ENCODE results near the gene MRI1.
"Not testable (repeated sequence)": the region's sequence is repeated elsewhere in the genome, so short reads cannot be mapped to it uniquely, and the experiment has no call there.

MRI1 gene

GRCh38 chr19:13764101-13764807, at the start of gene MRI1:
MRI1 (plus strand) TSS chr19:13764522; CDS start chr19:13764589, 67 bp downstream.
- DNase-seq (ENCODE audit: low spot score): peak; percentile 60

GRCh38 chr19:13717194-13717643, 47.1 kb upstream of the MRI1 start:
- DNase-seq (ENCODE audit: low spot score): no peak

GRCh38 chr19:13718733-13719132, 45.6 kb upstream of the MRI1 start:
- DNase-seq (ENCODE audit: low spot score): no peak

GRCh38 chr19:13722146-13722545, 42.2 kb upstream of the MRI1 start:
- DNase-seq (ENCODE audit: low spot score): no peak

GRCh38 chr19:13723206-13723605, 41.1 kb upstream of the MRI1 start:
- DNase-seq (ENCODE audit: low spot score): no peak

GRCh38 chr19:13726323-13726722, 38.0 kb upstream of the MRI1 start:
- DNase-seq (ENCODE audit: low spot score): no peak

- no peak for DNase-seq (ENCODE audit: low spot score)
Measured at GRCh38 chr19:13727798-13728197, 36.5 kb upstream of the MRI1 start.

GRCh38 chr19:13729859-13730258, 34.5 kb upstream of the MRI1 start:
- DNase-seq (ENCODE audit: low spot score): no peak

- DNase-seq (ENCODE audit: low spot score): peak; percentile 93
Measured at GRCh38 chr19:13731147-13731964, 33.0 kb upstream of the MRI1 start.

- DNase-seq (ENCODE audit: low spot score): no peak
Measured at GRCh38 chr19:13732337-13732736, 32.0 kb upstream of the MRI1 start.

GRCh38 chr19:13734751-13735150, 29.6 kb upstream of the MRI1 start:
- no peak for DNase-seq (ENCODE audit: low spot score)

- no peak for DNase-seq (ENCODE audit: low spot score)
Measured at GRCh38 chr19:13738073-13738472, 26.2 kb upstream of the MRI1 start.

GRCh38 chr19:13741893-13742292, 22.4 kb upstream of the MRI1 start:
- DNase-seq (ENCODE audit: low spot score): no peak

GRCh38 chr19:13742756-13743155, 21.6 kb upstream of the MRI1 start:
- no peak for DNase-seq (ENCODE audit: low spot score)

GRCh38 chr19:13744174-13744573, 20.1 kb upstream of the MRI1 start:
- no peak for DNase-seq (ENCODE audit: low spot score)

GRCh38 chr19:13747098-13747453, 17.2 kb upstream of the MRI1 start:
- no peak for DNase-seq (ENCODE audit: low spot score)

- peak; percentile 10 for DNase-seq (ENCODE audit: low spot score)
Measured at GRCh38 chr19:13748169-13748828, 16.0 kb upstream of the MRI1 start.

- no peak for DNase-seq (ENCODE audit: low spot score)
Measured at GRCh38 chr19:13751436-13751835, 12.9 kb upstream of the MRI1 start.

- not testable (repeated sequence) for DNase-seq (ENCODE audit: low spot score)
Measured at GRCh38 chr19:13753622-13754021, 10.7 kb upstream of the MRI1 start.

GRCh38 chr19:13756210-13756609, 8.1 kb upstream of the MRI1 start:
- no peak for DNase-seq (ENCODE audit: low spot score)

GRCh38 chr19:13757805-13758772, 6.2 kb upstream of the MRI1 start:
- DNase-seq (ENCODE audit: low spot score): no peak

- DNase-seq (ENCODE audit: low spot score): no peak
Measured at GRCh38 chr19:13758795-13759194, 5.5 kb upstream of the MRI1 start.

Measured in CD4-positive, alpha-beta T cell treated with Interleukin-15 for 4 hours (primary cell).